WTC11 (cell line): ENCODE data around the gene RNASET2. TPM values are rescaled to one million over a fixed set of nuclear protein-coding genes. Genes with fewer than 3 reads are reported as not detected.

Experiments used
- ATAC-seq: fragments of 200-7000 bp; cut with Tn5 transposase; 2 replicates; pipeline ENCODE4 v1.10.0; 2021; ENCODE audit warnings: mild to moderate bottlenecking, moderate library complexity
- CTCF ChIA-PET: fragments of 300-600 bp; sonication (Branson Sonifier 250); formaldehyde crosslinking; loops from one replicate; lab custom pipeline; 2021; ENCODE audit warnings: antibody characterized with exemption; lab: Charles Lee
- POLR2A ChIA-PET: fragments of 350-600 bp; sonication (Branson Sonifier 250); formaldehyde crosslinking; loops from one replicate; lab custom pipeline; 2021; ENCODE audit warnings: antibody characterized with exemption; lab: Charles Lee
- DNase-seq: peaks from one replicate; pipeline ENCODE4 v3.0.0; 2021; ENCODE audit warnings: low spot score
- H3K27ac Mint-ChIP-seq: 2 replicates; pipeline ENCODE4 v1.8.0; 2021; ENCODE audit warnings: mixed read lengths
- H3K27me3 Mint-ChIP-seq: 2 replicates; pipeline ENCODE4 v1.8.0; 2021; ENCODE audit warnings: low read depth, mild to moderate bottlenecking, moderate library complexity, mixed read lengths
- H3K36me3 Mint-ChIP-seq: 2 replicates; pipeline ENCODE4 v1.8.0; 2021; ENCODE audit warnings: mixed read lengths
- H3K4me1 Mint-ChIP-seq: 2 replicates; pipeline ENCODE4 v1.8.0; 2022; ENCODE audit warnings: mixed read lengths
- H3K4me3 Mint-ChIP-seq: 2 replicates; pipeline ENCODE4 v1.8.0; 2021; ENCODE audit warnings: mild to moderate bottlenecking, moderate library complexity, mixed read lengths
- H3K9me3 Mint-ChIP-seq: 2 replicates; pipeline ENCODE4 v1.8.0; 2021; ENCODE audit warnings: mixed read lengths
- ARID4B ChIP-seq: sonication (generic); formaldehyde crosslinking; IDR thresholded peaks from 2 replicates; pipeline ENCODE4 v1.8.0; 2023; ENCODE audit warnings: missing genetic modification reagents, mild to moderate bottlenecking, borderline replicate concordance
- CREB1 ChIP-seq: sonication (generic); formaldehyde crosslinking; IDR thresholded peaks from 2 replicates; pipeline ENCODE4 v1.8.0; 2023; ENCODE audit warnings: mild to moderate bottlenecking, missing genetic modification reagents
- CTCF ChIP-seq: fragments of 200-600 bp; IDR thresholded peaks from 2 replicates; pipeline ENCODE4 v1.8.0; 2022; ENCODE audit warnings: antibody characterized with exemption
- E2F4 ChIP-seq: sonication (generic); formaldehyde crosslinking; IDR thresholded peaks from 2 replicates; pipeline ENCODE4 v1.8.1; 2022; ENCODE audit warnings: low read depth, mild to moderate bottlenecking, moderate library complexity, missing genetic modification reagents, borderline replicate concordance
- EMX1 ChIP-seq: fragments of 250-450 bp; sonication (Bioruptor Pico); IDR thresholded peaks from 2 replicates; pipeline ENCODE4 v1.8.0; 2021; ENCODE audit warnings: mild to moderate bottlenecking
- GTF2I ChIP-seq: fragments of 250-450 bp; sonication (Bioruptor Pico); conservative IDR thresholded peaks from 2 replicates; pipeline ENCODE4 v1.4.0; 2021; ENCODE audit warnings: mild to moderate bottlenecking
- IRF2 ChIP-seq: sonication (generic); formaldehyde crosslinking; IDR thresholded peaks from 2 replicates; pipeline ENCODE4 v1.8.0; 2022; ENCODE audit warnings: low read depth, missing genetic modification reagents, borderline replicate concordance
- JUN ChIP-seq: sonication (generic); formaldehyde crosslinking; IDR thresholded peaks from 2 replicates; pipeline ENCODE4 v1.8.0; 2023; ENCODE audit warnings: mild to moderate bottlenecking, missing genetic modification reagents
- MAX ChIP-seq: sonication (generic); formaldehyde crosslinking; IDR thresholded peaks from 2 replicates; pipeline ENCODE4 v1.8.0; 2022; ENCODE audit warnings: mild to moderate bottlenecking, missing genetic modification reagents
- NR2C2 ChIP-seq: sonication (generic); formaldehyde crosslinking; IDR thresholded peaks from 2 replicates; pipeline ENCODE4 v1.8.0; 2022; ENCODE audit warnings: mild to moderate bottlenecking, missing genetic modification reagents
- NR3C1 ChIP-seq: sonication (generic); formaldehyde crosslinking; conservative IDR thresholded peaks from 2 replicates; pipeline ENCODE4 v1.8.1; 2023; ENCODE audit warnings: low read depth, mild to moderate bottlenecking, missing genetic modification reagents
- PRRX2 ChIP-seq: fragments of 250-450 bp; sonication (Bioruptor Pico); IDR thresholded peaks from 2 replicates; pipeline ENCODE4 v1.8.0; 2021; ENCODE audit warnings: mild to moderate bottlenecking
- TCF7 ChIP-seq: sonication (generic); formaldehyde crosslinking; IDR thresholded peaks from 2 replicates; pipeline ENCODE4 v1.8.0; 2022; ENCODE audit warnings: mild to moderate bottlenecking, low read depth, missing genetic modification reagents, moderate library complexity
- TEAD4 ChIP-seq: sonication (generic); formaldehyde crosslinking; IDR thresholded peaks from 2 replicates; pipeline ENCODE4 v1.8.0; 2022; ENCODE audit warnings: mild to moderate bottlenecking, missing genetic modification reagents
- ZBTB21 ChIP-seq: sonication (generic); formaldehyde crosslinking; IDR thresholded peaks from 2 replicates; pipeline ENCODE4 v1.8.1; 2023; ENCODE audit warnings: mild to moderate bottlenecking, missing genetic modification reagents, borderline replicate concordance
- ZNF219 ChIP-seq: sonication (generic); formaldehyde crosslinking; IDR thresholded peaks from 2 replicates; pipeline ENCODE4 v1.8.0; 2023; ENCODE audit warnings: missing genetic modification reagents, mild to moderate bottlenecking, borderline replicate concordance
- ZNF512 ChIP-seq: sonication (generic); formaldehyde crosslinking; IDR thresholded peaks from 2 replicates; pipeline ENCODE4 v1.8.1; 2022; ENCODE audit warnings: missing genetic modification reagents, borderline replicate concordance
- ZNF671 ChIP-seq: fragments of 250-450 bp; sonication (Bioruptor Pico); IDR thresholded peaks from 2 replicates; pipeline ENCODE4 v1.8.0; 2021; ENCODE audit warnings: mild to moderate bottlenecking
- total RNA-seq: library from RNA; stranded (reverse); gene quantifications from 3 replicates; pipeline ENCODE4 v1.2.3, GENCODE V29; 2021

RNASET2 gene
- total RNA-seq, 1 experiment from 2014 or later: 35.6 TPM

GRCh38 chr6:166936079-166936787, 20.1 kb downstream of the RNASET2 start:
- ATAC-seq (peak; percentile 73), DNase-seq (no peak)
- POLR2A ChIA-PET: interaction anchor here (0.7 kb wide), 1 partner anchor 14 kb away, joined by 3 read pairs; no protein-coding TSS in a partner anchor
- no peaks in the 10 kb centered on the region for H3K9me3 Mint-ChIP-seq
- H3K36me3 Mint-ChIP-seq: peaks cover 23% of the 10 kb centered on the region
- H3K4me3 Mint-ChIP-seq: no peak overlapping the region
- H3K27ac Mint-ChIP-seq: no peak overlapping the region; the same call in 1 of the 2 replicates
- no peaks in the 10 kb centered on the region for H3K27me3 Mint-ChIP-seq
- TF ChIP-seq ZNF512 (CRISPR knock-in tag): no peak
- peaks cover 9% of the 10 kb centered on the region for H3K4me1 Mint-ChIP-seq
- CTCF ChIA-PET: interaction anchor here (0.6 to 1.7 kb wide), 4 partner anchors 9 to 206 kb away, joined by 3 to 6 read pairs (median 3); no protein-coding TSS in a partner anchor

GRCh38 chr6:166935353-166935752, 21.0 kb downstream of the RNASET2 start:
- no peaks in the 10 kb centered on the region for H3K27me3 Mint-ChIP-seq
- H3K27ac Mint-ChIP-seq: no peak overlapping the region
- CTCF ChIA-PET: interaction anchor here (1.1 kb wide), 1 partner anchor 161 kb away, joined by 3 read pairs; no protein-coding TSS in a partner anchor

GRCh38 chr6:166934174-166934573, 22.2 kb downstream of the RNASET2 start:
- peaks cover 21% of the 10 kb centered on the region for H3K36me3 Mint-ChIP-seq
- DNase-seq: no peak
- POLR2A ChIA-PET: no interaction called here
- H3K9me3 Mint-ChIP-seq: peaks cover 4% of the 10 kb centered on the region; the same call in 1 of the 2 replicates
- H3K4me3 Mint-ChIP-seq: no peak overlapping the region
- no peak for ATAC-seq
- H3K4me1 Mint-ChIP-seq: peaks cover 9% of the 10 kb centered on the region
- H3K27ac Mint-ChIP-seq: no peak overlapping the region
- CTCF ChIA-PET: no interaction called here
- H3K27me3 Mint-ChIP-seq: no peaks in the 10 kb centered on the region
- no peak for TF ChIP-seq GTF2I (CRISPR knock-in tag)
- TF ChIP-seq EMX1: no peak
- no peak for TF ChIP-seq TCF7
- no peak for TF ChIP-seq PRRX2 (CRISPR knock-in tag)
- no peak for TF ChIP-seq TEAD4 (CRISPR knock-in tag)
- no peak for TF ChIP-seq ZBTB21 (CRISPR knock-in tag)
- TF ChIP-seq ZNF219 (CRISPR knock-in tag): no peak
- TF ChIP-seq MAX (CRISPR knock-in tag): no peak
- no peak for TF ChIP-seq CTCF
- no peak for TF ChIP-seq NR3C1
- no peak for TF ChIP-seq IRF2

More at GRCh38 chr6:166935353-166935752, 21.0 kb downstream of the RNASET2 start:
- Mint-ChIP-seq H3K4me1 (peaks cover 9% of the 10 kb centered on the region), H3K4me3 (no peak overlapping the region), H3K9me3 (peaks cover 2% of the 10 kb centered on the region; the same call in 1 of the 2 replicates), H3K36me3 (peaks cover 24% of the 10 kb centered on the region)
- POLR2A ChIA-PET: no interaction called here
- ATAC-seq (no peak), DNase-seq (no peak)
- TF ChIP-seq ARID4B (CRISPR knock-in tag) (no peak), CREB1 (no peak), ZBTB21 (CRISPR knock-in tag) (no peak), NR2C2 (CRISPR knock-in tag) (no peak), JUN (CRISPR knock-in tag) (no peak), E2F4 (CRISPR knock-in tag) (no peak), ZNF671 (no peak)
- TF ChIP-seq, all 79 proteins: peak for 0
